LNCAP (cell line): ENCODE measurements around the gene INPP5J.

Experiments
- CTCF ChIP-seq: fragments of 450-650 bp; IDR thresholded peaks from 2 replicates; pipeline ENCODE4 v1.5.1; 2017; ENCODE audit warnings: mild to moderate bottlenecking

The INPP5J gene

GRCh38 chr22:31103899-31104694, 18.7 kb upstream of the INPP5J start:
- TF ChIP-seq CTCF: no peak

GRCh38 chr22:31104869-31105268, 17.9 kb upstream of the INPP5J start:
- no peak for TF ChIP-seq CTCF

GRCh38 chr22:31105282-31105929, 17.4 kb upstream of the INPP5J start:
- TF ChIP-seq CTCF: no peak

GRCh38 chr22:31106001-31106571, 16.7 kb upstream of the INPP5J start:
- TF ChIP-seq CTCF: no peak

GRCh38 chr22:31106731-31107177, 16.0 kb upstream of the INPP5J start:
- no peak for TF ChIP-seq CTCF

GRCh38 chr22:31107178-31107893, 15.4 kb upstream of the INPP5J start, which contains the start of gene SELENOM:
TSS of gene SELENOM (minus strand) at chr22:31107568. CDS start at chr22:31107505, 63 bp downstream.
- TF ChIP-seq CTCF: peak; percentile 98

- no peak for TF ChIP-seq CTCF
These were observed 14.9 kb upstream of the INPP5J start for GRCh38 chr22:31107894-31108218.
